Measurements from ENCODE around the gene SMYD4. TPM values are rescaled to one million over a fixed set of nuclear protein-coding genes. Genes with fewer than 3 reads are reported as not detected.
"Not testable (repeated sequence)": the region's sequence is repeated elsewhere in the genome, so short reads cannot be mapped to it uniquely, and the experiment has no call there.

SMYD4 gene
- total RNA-seq, 2 experiments from 2014 or later = 19.7 to 19.8 TPM

- DNase-seq = peak; percentile 33
- ChIA-PET CTCF (interaction anchor here (0.6 to 1.4 kb wide), 4 partner anchors 35 to 181 kb away, joined by 3 to 4 read pairs (median 3); no protein-coding TSS in a partner anchor), POLR2A (interaction anchor here (0.5 to 1.2 kb wide), 3 partner anchors 10 to 113 kb away, joined by 4 to 12 read pairs (median 4); no protein-coding TSS in a partner anchor)
- ATAC-seq = peak; percentile 10
- intact Hi-C loops (cut with DNase I, micrococcal nuclease) = loop anchor here in 1 of 2 experiments (1.0 to 10.0 kb wide), 8 partner anchors 268 to 1895 kb away; partner anchors contain the start of genes CRK, HASPIN, INPP5K and MNT
- H3K4me1 Mint-ChIP-seq = peaks cover 60% of the 10 kb centered on the region
- H3K27me3 Mint-ChIP-seq = no peaks in the 10 kb centered on the region
- peak overlapping the region; percentile 93 for H3K27ac Mint-ChIP-seq
- peak overlapping the region; percentile 98 for H3K4me3 Mint-ChIP-seq
- peaks cover 42% of the 10 kb centered on the region for H3K36me3 Mint-ChIP-seq (ENCODE audit: low read depth)
- no peaks in the 10 kb centered on the region for H3K9me3 Mint-ChIP-seq (ENCODE audit: low read depth)
These were observed 586 bp upstream of the SMYD4 start for GRCh38 chr17:1830288-1830687.

DNA sequence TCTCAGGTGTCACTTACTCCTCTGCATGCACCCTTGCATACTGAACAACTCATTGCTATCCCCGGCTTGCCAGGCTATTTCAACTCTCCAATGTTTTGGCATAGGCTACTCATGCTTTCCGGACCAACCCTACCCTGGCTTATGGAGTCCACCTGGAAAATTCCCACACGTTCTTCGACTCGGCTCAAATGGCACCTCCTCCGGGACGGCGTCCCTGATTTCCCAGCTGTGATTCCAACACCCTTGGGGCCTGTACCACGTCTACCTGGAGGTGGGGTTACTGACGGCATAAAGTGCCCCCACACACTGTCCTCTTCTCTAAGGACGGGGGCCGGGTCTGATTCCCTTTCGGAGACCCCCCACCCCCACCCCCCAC lies 498 bp downstream of the SMYD4 start:
- CTCF ChIA-PET = interaction anchor here (1.0 to 1.4 kb wide), 3 partner anchors 36 to 180 kb away, joined by 3 to 4 read pairs (median 3); no protein-coding TSS in a partner anchor
- ATAC-seq = peak; percentile 11
- intact Hi-C loops (cut with DNase I, micrococcal nuclease) = loop anchor here in 1 of 2 experiments (1.0 to 2.0 kb wide), 8 partner anchors 113 to 564 kb away; partner anchors contain the start of genes DPH1, PRPF8, RILP and SGSM2

DNA sequence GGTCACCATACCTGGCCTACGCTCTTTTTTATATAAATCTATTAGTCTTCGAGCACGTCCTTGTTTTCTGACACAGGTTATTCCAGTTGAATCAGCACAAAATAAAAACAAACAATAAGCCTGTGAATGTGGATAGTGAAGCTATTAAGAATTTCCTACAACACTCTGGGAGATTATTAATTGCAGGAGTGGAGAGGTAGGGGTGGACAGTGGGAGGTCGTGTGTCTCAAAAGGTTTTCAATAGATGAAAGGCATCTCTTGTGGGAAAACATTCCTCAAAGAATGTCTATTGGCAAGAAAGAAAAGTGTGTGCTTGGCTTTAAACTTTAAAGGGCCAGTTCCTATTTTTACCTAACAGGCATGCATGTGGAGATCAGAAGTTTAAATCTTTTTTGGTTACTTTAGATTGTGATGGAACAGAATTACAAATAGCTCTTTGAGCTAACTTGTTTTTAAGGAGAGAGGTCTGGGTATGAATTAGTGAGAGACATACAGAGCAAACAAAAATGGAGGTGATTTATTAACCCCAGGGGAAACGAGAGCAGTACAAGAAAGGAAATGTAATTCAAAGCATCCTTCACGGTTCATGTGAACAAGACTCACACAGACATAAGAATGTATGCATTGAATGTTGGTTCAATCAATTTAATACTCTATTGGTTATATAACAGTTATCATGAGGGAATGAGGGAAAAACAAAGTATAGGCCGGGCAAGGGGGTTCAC lies 9.0 kb downstream of the SMYD4 start:
- Mint-ChIP-seq H3K36me3 (ENCODE audit: low read depth) (peaks cover 27% of the 10 kb centered on the region), H3K4me1 (peaks cover 15% of the 10 kb centered on the region), H3K4me3 (no peak overlapping the region), H3K27ac (no peak overlapping the region), H3K9me3 (ENCODE audit: low read depth) (no peaks in the 10 kb centered on the region), H3K27me3 (no peaks in the 10 kb centered on the region)
- intact Hi-C loops (cut with DNase I, micrococcal nuclease) = no loop called here
- POLR2A ChIA-PET = no interaction called here
- CTCF ChIA-PET = interaction anchor here (0.9 kb wide), 1 partner anchor 14 kb away, joined by 4 read pairs; no protein-coding TSS in a partner anchor
- ATAC-seq = no peak
- no peak for DNase-seq

More for the DNA sequence above, 498 bp downstream of the SMYD4 start:
- peak; percentile 35 for DNase-seq
- peak overlapping the region; percentile 74 for H3K27ac Mint-ChIP-seq
- H3K36me3 Mint-ChIP-seq (ENCODE audit: low read depth) = peaks cover 45% of the 10 kb centered on the region
- H3K27me3 Mint-ChIP-seq = no peaks in the 10 kb centered on the region
- POLR2A ChIA-PET = interaction anchor here (0.5 to 1.2 kb wide), 3 partner anchors 11 to 112 kb away, joined by 3 to 12 read pairs (median 4); no protein-coding TSS in a partner anchor
- H3K9me3 Mint-ChIP-seq (ENCODE audit: low read depth) = no peaks in the 10 kb centered on the region
- H3K4me1 Mint-ChIP-seq = peaks cover 54% of the 10 kb centered on the region
- H3K4me3 Mint-ChIP-seq = peak overlapping the region; percentile 98

- no peak for ATAC-seq
These were observed 16.6 kb downstream of the SMYD4 start for GRCh38 chr17:1813088-1813487.

DNA sequence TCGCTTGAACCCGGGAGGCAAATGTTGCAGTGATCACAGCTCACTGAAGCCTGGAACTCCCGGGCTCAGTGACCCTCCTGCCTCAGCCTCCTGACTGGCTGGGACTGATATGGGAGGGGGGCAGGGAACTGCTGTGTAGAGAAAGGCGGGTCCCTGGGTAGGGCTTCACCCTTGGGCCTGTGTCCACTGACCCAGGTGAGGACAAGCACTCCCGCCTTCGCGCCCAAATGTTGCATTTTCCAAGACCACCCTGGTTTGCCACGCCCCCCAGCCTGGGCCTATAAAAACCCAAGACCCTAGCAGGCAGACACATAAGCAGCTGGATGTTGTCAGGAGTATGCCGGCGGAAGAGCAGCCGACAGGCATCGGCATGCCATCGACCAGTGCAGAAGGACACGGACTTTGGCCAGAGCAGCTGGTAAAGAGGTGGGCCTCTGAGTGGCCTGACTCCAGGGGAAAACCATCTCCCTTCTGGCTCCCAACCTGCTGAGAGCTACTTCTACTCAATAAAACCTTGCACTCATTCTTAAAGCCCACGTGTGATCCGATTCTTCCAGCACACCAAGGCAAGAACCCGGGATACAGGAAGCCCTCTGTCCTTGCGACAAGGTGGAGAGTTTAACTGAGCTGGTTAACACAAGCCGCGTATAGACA lies 19.1 kb downstream of the SMYD4 start:
- ATAC-seq (no peak), DNase-seq (no peak)
- Mint-ChIP-seq H3K9me3 (ENCODE audit: low read depth) (no peaks in the 10 kb centered on the region), H3K36me3 (ENCODE audit: low read depth) (peaks cover 22% of the 10 kb centered on the region), H3K27me3 (no peaks in the 10 kb centered on the region), H3K4me1 (no peaks in the 10 kb centered on the region), H3K4me3 (no peak overlapping the region), H3K27ac (no peak overlapping the region)
- ChIA-PET POLR2A (no interaction called here), CTCF (no interaction called here)
- intact Hi-C loops (cut with DNase I, micrococcal nuclease) = no loop called here

More at GRCh38 chr17:1813088-1813487, 16.6 kb downstream of the SMYD4 start:
- Mint-ChIP-seq H3K9me3 (ENCODE audit: low read depth) (no peaks in the 10 kb centered on the region), H3K27me3 (no peaks in the 10 kb centered on the region), H3K4me3 (no peak overlapping the region), H3K36me3 (ENCODE audit: low read depth) (peaks cover 18% of the 10 kb centered on the region), H3K27ac (no peak overlapping the region), H3K4me1 (no peaks in the 10 kb centered on the region)
- POLR2A ChIA-PET = no interaction called here
- no peak for DNase-seq
- intact Hi-C loops (cut with DNase I, micrococcal nuclease) = no loop called here
- CTCF ChIA-PET = no interaction called here

GRCh38 chr17:1809815-1810214 lies 19.9 kb downstream of the SMYD4 start:
- peaks cover 23% of the 10 kb centered on the region for H3K36me3 Mint-ChIP-seq (ENCODE audit: low read depth)
- CTCF ChIA-PET = interaction anchor here (1.7 kb wide), 1 partner anchor 13 kb away, joined by 3 read pairs; no protein-coding TSS in a partner anchor
- H3K9me3 Mint-ChIP-seq (ENCODE audit: low read depth); ATAC-seq; H3K4me1 Mint-ChIP-seq; intact Hi-C loops (cut with DNase I, micrococcal nuclease); H3K27ac Mint-ChIP-seq; POLR2A ChIA-PET; DNase-seq; H3K4me3 Mint-ChIP-seq; H3K27me3 Mint-ChIP-seq: not testable (repeated sequence)

GRCh38 chr17:1808644-1809043 lies 21.1 kb downstream of the SMYD4 start:
- Mint-ChIP-seq H3K4me3 (no peak overlapping the region), H3K9me3 (ENCODE audit: low read depth) (no peaks in the 10 kb centered on the region), H3K27ac (no peak overlapping the region), H3K36me3 (ENCODE audit: low read depth) (peaks cover 29% of the 10 kb centered on the region), H3K27me3 (no peaks in the 10 kb centered on the region), H3K4me1 (no peaks in the 10 kb centered on the region)
- POLR2A ChIA-PET = no interaction called here
- DNase-seq (no peak), ATAC-seq (no peak)
- intact Hi-C loops (cut with DNase I, micrococcal nuclease) = no loop called here
- CTCF ChIA-PET = interaction anchor here (0.6 to 1.7 kb wide), 2 partner anchors 12 to 31 kb away, joined by 3 read pairs; no protein-coding TSS in a partner anchor

DNA sequence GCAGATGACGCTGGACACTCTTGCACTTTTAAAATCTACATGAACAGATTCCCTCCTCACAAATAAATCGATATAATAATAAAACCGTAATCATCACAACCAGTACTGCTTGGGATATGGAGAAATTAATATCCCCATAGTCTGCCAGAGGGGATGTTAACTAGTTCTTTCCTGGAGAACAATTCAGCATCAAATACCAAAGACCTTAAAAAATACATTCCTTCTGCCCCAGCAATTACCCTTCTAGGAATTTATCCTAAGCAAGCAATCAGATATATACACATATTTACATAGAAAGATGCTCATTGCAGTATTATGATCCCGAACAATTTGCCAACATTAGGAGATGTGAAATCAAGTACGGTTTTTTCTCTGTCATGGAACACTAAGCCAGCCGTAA lies 21.8 kb downstream of the SMYD4 start:
- DNase-seq (no peak), ATAC-seq (no peak)
- H3K27ac Mint-ChIP-seq = no peak overlapping the region
- intact Hi-C loops (cut with DNase I, micrococcal nuclease) = no loop called here
- H3K36me3 Mint-ChIP-seq (ENCODE audit: low read depth) = peaks cover 29% of the 10 kb centered on the region
- ChIA-PET POLR2A (no interaction called here), CTCF (no interaction called here)
- no peak overlapping the region for H3K4me3 Mint-ChIP-seq
- H3K27me3 Mint-ChIP-seq = no peaks in the 10 kb centered on the region
- no peaks in the 10 kb centered on the region for H3K9me3 Mint-ChIP-seq (ENCODE audit: low read depth)
- H3K4me1 Mint-ChIP-seq = no peaks in the 10 kb centered on the region

DNA sequence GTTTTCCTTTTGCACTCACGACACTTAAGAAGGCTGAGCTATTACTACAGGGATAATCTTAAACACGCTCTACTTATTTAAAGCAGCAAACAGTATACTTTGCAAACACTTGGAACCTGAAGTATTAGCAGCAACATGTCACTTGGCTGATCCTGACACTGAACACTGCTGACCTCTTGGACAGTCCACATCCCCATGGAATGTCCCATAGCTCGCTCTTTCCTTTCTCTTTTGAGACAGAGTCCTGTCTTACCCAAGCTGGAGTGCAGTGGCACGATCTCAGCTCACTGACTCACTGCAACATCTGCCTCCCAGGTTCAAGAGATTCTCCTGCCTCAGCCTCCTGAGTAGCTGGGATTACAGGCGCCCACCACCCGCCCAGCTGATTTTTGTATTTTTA lies 26.4 kb downstream of the SMYD4 start:
- Mint-ChIP-seq H3K9me3 (ENCODE audit: low read depth) (no peaks in the 10 kb centered on the region), H3K27ac (no peak overlapping the region), H3K4me1 (no peaks in the 10 kb centered on the region), H3K36me3 (ENCODE audit: low read depth) (peaks cover 23% of the 10 kb centered on the region), H3K27me3 (no peaks in the 10 kb centered on the region), H3K4me3 (no peak overlapping the region)
- intact Hi-C loops (cut with DNase I, micrococcal nuclease) = no loop called here
- DNase-seq (no peak), ATAC-seq (no peak)
- CTCF ChIA-PET = interaction anchor here (0.7 kb wide), 1 partner anchor 9 kb away, joined by 3 read pairs; no protein-coding TSS in a partner anchor
- POLR2A ChIA-PET = interaction anchor here (0.5 kb wide), 1 partner anchor 66 kb away, joined by 3 read pairs; no protein-coding TSS in a partner anchor

DNA sequence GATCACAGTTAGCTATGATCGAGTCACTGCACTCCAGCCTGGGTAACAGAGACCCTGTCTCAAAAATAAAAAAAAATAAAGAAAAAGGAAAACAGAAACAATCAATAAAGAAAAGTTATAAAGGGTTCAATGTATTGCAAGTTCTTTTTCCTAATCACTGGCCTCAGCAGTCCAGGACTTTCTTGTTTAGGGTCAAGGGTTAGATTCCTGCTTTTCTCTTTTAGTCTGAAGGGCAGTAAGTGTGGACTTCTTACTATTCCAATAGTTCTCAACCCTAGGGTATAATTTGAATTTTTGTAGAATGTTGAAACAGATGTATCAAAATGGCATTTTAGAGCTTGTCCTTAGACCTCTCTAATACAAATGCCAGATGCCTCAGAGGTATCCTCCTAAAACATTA lies 27.3 kb downstream of the SMYD4 start:
- POLR2A ChIA-PET = no interaction called here
- Mint-ChIP-seq H3K4me3 (no peak overlapping the region), H3K27me3 (no peaks in the 10 kb centered on the region), H3K9me3 (ENCODE audit: low read depth) (no peaks in the 10 kb centered on the region), H3K36me3 (ENCODE audit: low read depth) (peaks cover 19% of the 10 kb centered on the region), H3K27ac (no peak overlapping the region), H3K4me1 (no peaks in the 10 kb centered on the region)
- CTCF ChIA-PET = interaction anchor here (0.5 kb wide), 1 partner anchor 259 kb away, joined by 3 read pairs; no protein-coding TSS in a partner anchor
- ATAC-seq (no peak), DNase-seq (no peak)
- intact Hi-C loops (cut with DNase I, micrococcal nuclease) = no loop called here

- no peak for ATAC-seq
- H3K27ac Mint-ChIP-seq = no peak overlapping the region
- peaks cover 2% of the 10 kb centered on the region for H3K4me1 Mint-ChIP-seq
- no peak overlapping the region for H3K4me3 Mint-ChIP-seq
- CTCF ChIA-PET = no interaction called here
- no peaks in the 10 kb centered on the region for H3K27me3 Mint-ChIP-seq
- no peak for DNase-seq
- POLR2A ChIA-PET = interaction anchor here (0.6 kb wide), 1 partner anchor 384 kb away, joined by 3 read pairs; no protein-coding TSS in a partner anchor
- H3K36me3 Mint-ChIP-seq (ENCODE audit: low read depth) = peaks cover 15% of the 10 kb centered on the region
- intact Hi-C loops (cut with DNase I, micrococcal nuclease) = no loop called here
- no peaks in the 10 kb centered on the region for H3K9me3 Mint-ChIP-seq (ENCODE audit: low read depth)
These were observed 29.0 kb downstream of the SMYD4 start for GRCh38 chr17:1800712-1801111.

Measured in activated CD4-positive, alpha-beta T cell treated with anti-CD3 and anti-CD28 coated beads for 36 hours (primary cell).